ENCODE measurements around the gene ME3.
"Not testable (repeated sequence)": the region's sequence is repeated elsewhere in the genome, so short reads cannot be mapped to it uniquely, and the experiment has no call there.

DNA sequence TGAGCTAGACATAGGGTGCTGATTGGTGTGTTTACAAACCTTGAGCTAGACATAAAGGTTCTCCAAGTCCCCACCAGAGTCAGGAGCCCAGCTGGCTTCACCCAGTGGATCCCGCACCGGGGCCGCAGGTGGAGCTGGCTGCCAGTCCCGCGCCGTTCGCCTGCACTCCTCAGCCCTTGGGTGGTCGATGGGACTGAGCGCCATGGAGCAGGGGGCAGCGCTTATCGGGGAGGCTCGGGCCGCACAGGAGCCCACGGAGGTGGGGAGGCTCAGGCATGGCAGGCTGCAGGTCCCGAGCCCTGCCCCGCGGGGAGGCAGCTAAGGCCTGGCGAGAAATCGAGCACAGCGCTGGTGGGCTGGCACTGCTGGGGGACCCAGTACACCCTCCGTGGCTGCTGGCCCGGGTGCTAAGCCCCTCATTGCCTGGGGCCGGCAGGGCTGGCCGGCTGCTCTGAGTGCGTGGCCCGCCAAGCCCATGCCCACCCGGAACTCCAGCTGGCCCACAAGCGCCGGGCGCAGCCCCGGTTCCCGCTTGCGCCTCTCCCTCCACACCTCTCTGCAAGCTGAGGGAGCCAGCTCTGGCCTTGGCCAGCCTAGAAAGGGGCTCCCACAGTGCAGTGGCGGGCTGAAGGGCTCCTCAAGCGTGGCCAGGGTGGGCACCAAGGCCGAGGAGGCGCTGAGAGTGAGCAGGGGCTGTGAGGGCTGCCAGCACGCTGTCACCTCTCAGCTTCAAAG, 238.9 kb downstream of the ME3 start:
- TF ChIP-seq CTCF (optimal IDR thresholded peaks at IDR 0.05 in 1 of 3, IDR thresholded peaks at IDR 0.05 in 1 of 3, conservative IDR thresholded peaks at IDR 0.05 in 1 of 3; ENCODE audit: extremely low read depth in 1 of 3, insufficient read depth in 2 of 3, low read length in 3 of 3); EZH2 (IDR thresholded peaks at IDR 0.05; ENCODE audit: low read length): not testable (repeated sequence)
